IPS-18c (cell line): Measurements from ENCODE around the gene MS4A8.
"Not testable (repeated sequence)": the region's sequence is repeated elsewhere in the genome, so short reads cannot be mapped to it uniquely, and the experiment has no call there.

Experiments used
- H3K4me3 ChIP-seq: 2 replicates; pipeline ENCODE4 v1.7.0; 2013; ENCODE audit warnings: low read depth, mild to moderate bottlenecking, low read length, moderate library complexity; ENCODE audit not compliant: insufficient read depth
- H3K9me3 ChIP-seq: one replicate; pipeline ENCODE4 v1.6.1; 2013; ENCODE audit warnings: mild to moderate bottlenecking, low read length, moderate library complexity; ENCODE audit not compliant: control insufficient read depth, insufficient read depth

MS4A8 gene

GRCh38 chr11:60699284-60699691 is at the start of gene MS4A8:
MS4A8 (plus strand) TSS chr11:60699612; CDS start chr11:60700861, 1,249 bp downstream.
- Histone ChIP-seq H3K4me3 (no peak within 1 kb of the TSS), H3K9me3 (no peaks in the 10 kb centered on the region)

- Histone ChIP-seq H3K9me3 (no peaks in the 10 kb centered on the region), H3K4me3 (no peak overlapping the region)
Observed at GRCh38 chr11:60657888-60658287, 41.5 kb upstream of the MS4A8 start.

GRCh38 chr11:60658409-60658808 is 41.0 kb upstream of the MS4A8 start:
- Histone ChIP-seq H3K4me3 (no peak overlapping the region), H3K9me3 (no peaks in the 10 kb centered on the region)

GRCh38 chr11:60672255-60672654 is 27.2 kb upstream of the MS4A8 start:
- peaks cover 2% of the 10 kb centered on the region for H3K9me3 ChIP-seq

GRCh38 chr11:60678231-60678630 is 21.2 kb upstream of the MS4A8 start:
- H3K4me3 ChIP-seq, H3K9me3 ChIP-seq: not testable (repeated sequence)

More at GRCh38 chr11:60672255-60672654, 27.2 kb upstream of the MS4A8 start:
- no peak overlapping the region for H3K4me3 ChIP-seq

GRCh38 chr11:60679879-60680278 is 19.5 kb upstream of the MS4A8 start:
- no peak overlapping the region for H3K4me3 ChIP-seq
- peaks cover 8% of the 10 kb centered on the region for H3K9me3 ChIP-seq

GRCh38 chr11:60680455-60681119 is 18.8 kb upstream of the MS4A8 start:
- H3K9me3 ChIP-seq, result peaks cover 8% of the 10 kb centered on the region
- no peak overlapping the region for H3K4me3 ChIP-seq

- not testable (repeated sequence) for H3K4me3 ChIP-seq, H3K9me3 ChIP-seq
Observed at GRCh38 chr11:60684541-60684848, 14.9 kb upstream of the MS4A8 start.

GRCh38 chr11:60691661-60692060 is 7.8 kb upstream of the MS4A8 start:
- no peak overlapping the region for H3K4me3 ChIP-seq
- no peaks in the 10 kb centered on the region for H3K9me3 ChIP-seq

GRCh38 chr11:60699936-60700335 is 524 bp downstream of the MS4A8 start:
- Histone ChIP-seq H3K9me3 (no peaks in the 10 kb centered on the region), H3K4me3 (no peak overlapping the region)

- no peak overlapping the region for H3K4me3 ChIP-seq
- no peaks in the 10 kb centered on the region for H3K9me3 ChIP-seq
Observed at GRCh38 chr11:60700689-60701468, 1.5 kb downstream of the MS4A8 start.

- no peak overlapping the region for H3K4me3 ChIP-seq
- H3K9me3 ChIP-seq, result no peaks in the 10 kb centered on the region
Observed at GRCh38 chr11:60701469-60701818, 2.0 kb downstream of the MS4A8 start.

- Histone ChIP-seq H3K4me3 (no peak overlapping the region), H3K9me3 (no peaks in the 10 kb centered on the region)
Observed at GRCh38 chr11:60703374-60703773, 4.0 kb downstream of the MS4A8 start.

- no peak overlapping the region for H3K4me3 ChIP-seq
- H3K9me3 ChIP-seq, result no peaks in the 10 kb centered on the region
Observed at GRCh38 chr11:60705895-60706294, 6.5 kb downstream of the MS4A8 start.

- Histone ChIP-seq H3K4me3 (no peak overlapping the region), H3K9me3 (no peaks in the 10 kb centered on the region)
Observed at GRCh38 chr11:60706931-60707330, 7.5 kb downstream of the MS4A8 start.

GRCh38 chr11:60710482-60710881 is 11.1 kb downstream of the MS4A8 start:
- Histone ChIP-seq H3K9me3 (no peaks in the 10 kb centered on the region), H3K4me3 (no peak overlapping the region)

- Histone ChIP-seq H3K4me3 (no peak overlapping the region), H3K9me3 (no peaks in the 10 kb centered on the region)
Observed at GRCh38 chr11:60711276-60711675, 11.9 kb downstream of the MS4A8 start.

- not testable (repeated sequence) for H3K4me3 ChIP-seq, H3K9me3 ChIP-seq
Observed at GRCh38 chr11:60713423-60713822, 14.0 kb downstream of the MS4A8 start.

- H3K4me3 ChIP-seq, result no peak overlapping the region
- H3K9me3 ChIP-seq, result peaks cover 7% of the 10 kb centered on the region
Observed at GRCh38 chr11:60717956-60718355, 18.5 kb downstream of the MS4A8 start.
